GM10266 (cell line): Measurements from ENCODE around the gene WHRN.

ENCODE experiments used
- DNase-seq: peaks from one replicate; pipeline ENCODE4 v3.0.0; 2012; ENCODE audit errors: extremely low spot score
- TF ChIP-seq, protein P1 (sequence below): IDR thresholded peaks from 2 replicates; pipeline ENCODE4 v1.5.1; 2012; ENCODE audit warnings: mild to moderate bottlenecking, low read depth; ENCODE audit not compliant: control insufficient read depth, insufficient read depth; ENCODE audit errors: missing control alignments

The WHRN gene

DNA sequence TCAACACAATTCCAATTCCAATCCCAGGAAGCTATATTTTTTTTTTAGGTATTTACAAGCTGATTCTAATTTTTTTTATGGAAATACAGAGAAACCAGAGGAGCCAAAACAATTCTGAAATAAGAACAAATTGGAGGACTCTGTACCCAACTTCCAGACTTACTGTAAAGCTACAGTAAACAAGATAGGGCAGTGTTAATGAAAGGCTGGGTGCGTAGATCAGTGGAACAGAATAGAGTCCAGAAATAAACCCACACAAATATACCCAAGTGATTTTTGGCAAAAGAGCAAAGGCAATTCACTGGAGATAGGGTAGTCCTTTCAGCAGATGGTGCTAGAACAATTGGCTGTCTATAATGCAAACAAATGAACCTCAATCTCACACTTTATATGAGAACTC, 50.6 kb downstream of the WHRN start:
- TF ChIP-seq, protein P1, sequence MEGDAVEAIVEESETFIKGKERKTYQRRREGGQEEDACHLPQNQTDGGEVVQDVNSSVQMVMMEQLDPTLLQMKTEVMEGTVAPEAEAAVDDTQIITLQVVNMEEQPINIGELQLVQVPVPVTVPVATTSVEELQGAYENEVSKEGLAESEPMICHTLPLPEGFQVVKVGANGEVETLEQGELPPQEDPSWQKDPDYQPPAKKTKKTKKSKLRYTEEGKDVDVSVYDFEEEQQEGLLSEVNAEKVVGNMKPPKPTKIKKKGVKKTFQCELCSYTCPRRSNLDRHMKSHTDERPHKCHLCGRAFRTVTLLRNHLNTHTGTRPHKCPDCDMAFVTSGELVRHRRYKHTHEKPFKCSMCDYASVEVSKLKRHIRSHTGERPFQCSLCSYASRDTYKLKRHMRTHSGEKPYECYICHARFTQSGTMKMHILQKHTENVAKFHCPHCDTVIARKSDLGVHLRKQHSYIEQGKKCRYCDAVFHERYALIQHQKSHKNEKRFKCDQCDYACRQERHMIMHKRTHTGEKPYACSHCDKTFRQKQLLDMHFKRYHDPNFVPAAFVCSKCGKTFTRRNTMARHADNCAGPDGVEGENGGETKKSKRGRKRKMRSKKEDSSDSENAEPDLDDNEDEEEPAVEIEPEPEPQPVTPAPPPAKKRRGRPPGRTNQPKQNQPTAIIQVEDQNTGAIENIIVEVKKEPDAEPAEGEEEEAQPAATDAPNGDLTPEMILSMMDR = no peak

DNA sequence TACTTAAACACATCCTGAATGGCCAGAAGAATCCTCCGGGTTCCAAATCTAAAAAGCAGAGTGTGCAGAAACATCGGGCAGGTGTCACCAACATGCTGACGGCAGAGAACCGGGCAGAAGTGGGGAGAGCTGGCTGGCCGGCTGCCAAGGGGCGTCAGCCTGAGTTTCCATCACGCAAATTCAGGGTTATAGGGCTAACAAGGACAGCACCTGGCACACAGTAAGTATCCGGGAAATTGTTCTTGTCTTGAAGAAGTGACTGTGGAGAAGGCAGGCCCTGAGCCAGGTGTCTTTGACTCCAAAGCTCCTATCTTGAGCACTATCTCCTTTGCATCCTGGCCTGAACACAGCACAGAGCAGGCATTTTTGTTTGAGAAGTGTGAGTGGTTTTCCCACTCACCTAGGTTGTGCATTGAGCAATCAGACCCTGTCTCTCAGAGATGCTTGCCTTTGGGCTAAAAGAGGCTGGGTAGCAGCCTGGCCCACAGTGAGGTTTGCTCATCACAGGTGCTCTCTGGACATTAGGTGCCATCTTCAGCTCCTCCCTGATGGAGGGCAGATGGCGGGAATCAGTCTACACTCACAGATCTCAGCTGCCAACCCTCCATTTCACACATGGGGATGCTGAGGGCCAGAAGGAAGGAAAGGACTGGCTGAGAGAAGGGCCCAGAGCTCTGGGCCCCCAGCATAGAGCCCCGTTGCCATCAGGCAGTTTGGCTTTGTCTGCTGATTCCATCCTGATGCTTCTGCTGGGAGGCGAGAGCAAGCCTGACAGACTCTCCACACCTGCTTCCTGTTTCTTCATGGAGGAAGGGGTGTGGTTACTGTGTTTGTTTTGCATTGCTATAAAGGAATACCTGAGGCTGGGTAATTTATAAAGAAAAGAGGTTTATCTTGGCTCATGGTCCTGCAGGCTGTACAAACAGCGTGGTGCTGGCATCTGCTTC, 52.8 kb downstream of the WHRN start:
- TF ChIP-seq, protein P1 = no peak
- no peak for DNase-seq

More for the DNA sequence above, 50.6 kb downstream of the WHRN start:
- DNase-seq = no peak

DNA sequence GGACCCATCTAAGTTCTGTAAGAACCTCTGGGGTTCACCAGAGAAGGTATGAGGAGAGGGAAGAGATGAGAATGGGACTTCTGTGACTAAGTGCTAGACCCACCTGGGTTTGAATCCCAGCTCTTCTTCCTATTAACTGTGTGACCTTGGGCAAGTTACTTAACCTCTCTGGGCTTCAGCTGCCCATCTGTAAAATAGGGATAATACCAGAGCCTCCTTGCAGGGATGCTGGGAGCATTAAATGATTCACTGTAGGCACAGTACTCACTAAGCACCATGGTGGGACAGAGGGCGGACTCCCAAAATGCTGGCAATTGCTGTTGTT, 53.6 kb downstream of the WHRN start:
- TF ChIP-seq, protein P1 = no peak
- no peak for DNase-seq

DNA sequence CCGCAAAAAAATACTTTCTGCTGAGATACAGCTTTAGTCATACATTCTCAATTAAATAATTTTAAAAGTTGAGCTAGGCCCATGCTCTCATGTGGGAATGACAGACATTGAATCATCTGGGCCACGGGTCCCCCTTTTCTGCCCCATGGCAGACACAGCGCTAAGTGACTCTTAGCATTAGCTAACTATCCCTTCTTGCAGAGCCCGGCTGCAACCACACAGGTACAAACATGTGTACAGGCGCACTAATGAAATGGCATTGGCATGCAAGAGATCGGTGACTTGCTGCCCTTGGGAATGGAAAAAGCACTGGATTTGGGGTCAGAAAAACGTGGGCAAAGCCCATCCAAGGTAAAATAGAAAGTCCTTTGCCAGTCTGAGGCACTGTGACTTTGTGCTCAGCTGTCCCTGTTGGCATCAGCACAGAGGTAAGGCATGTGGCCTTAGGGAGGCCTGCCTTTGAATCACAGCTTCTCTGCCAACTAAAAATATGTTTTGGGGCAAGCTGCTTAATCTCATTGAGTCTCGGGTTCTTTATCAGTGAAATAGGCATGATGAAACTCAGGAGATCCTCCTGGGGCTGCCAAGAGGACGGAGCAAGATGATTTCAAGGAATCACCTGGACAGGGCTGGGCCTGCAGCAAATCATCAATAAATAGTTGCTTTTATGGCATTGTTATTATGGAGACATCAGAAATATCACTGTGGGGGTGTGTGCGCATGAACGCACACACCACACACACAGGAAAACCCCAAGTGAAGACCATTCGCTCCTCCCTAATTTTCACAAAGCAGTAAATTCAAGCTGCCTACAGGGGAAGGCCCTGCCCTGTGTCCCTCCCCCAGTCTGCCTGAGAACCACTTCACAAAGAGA, 54.2 kb downstream of the WHRN start:
- DNase-seq = peak; percentile 72
- TF ChIP-seq, protein P1 = no peak

DNA sequence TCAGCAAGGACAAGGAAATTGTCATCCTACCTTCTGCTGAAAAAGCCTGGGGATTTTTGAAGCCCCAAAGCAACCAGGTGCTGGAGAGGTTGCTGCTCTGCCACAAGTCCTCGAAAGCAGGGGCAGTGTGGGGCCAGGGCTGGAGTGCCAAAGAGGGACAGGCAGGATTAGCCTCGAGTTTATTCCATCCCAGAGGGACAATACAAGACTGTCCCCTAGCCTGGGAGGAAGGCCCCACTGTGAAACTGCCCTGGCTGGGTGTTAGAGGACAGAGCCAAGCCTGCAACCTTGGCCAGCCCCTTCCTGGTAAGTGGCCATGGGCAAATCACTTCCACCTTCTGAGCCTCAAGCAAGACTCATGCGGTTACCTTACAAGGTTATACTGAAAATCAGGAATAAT, 55.1 kb downstream of the WHRN start:
- TF ChIP-seq, protein P1 = no peak
- DNase-seq = no peak

DNA sequence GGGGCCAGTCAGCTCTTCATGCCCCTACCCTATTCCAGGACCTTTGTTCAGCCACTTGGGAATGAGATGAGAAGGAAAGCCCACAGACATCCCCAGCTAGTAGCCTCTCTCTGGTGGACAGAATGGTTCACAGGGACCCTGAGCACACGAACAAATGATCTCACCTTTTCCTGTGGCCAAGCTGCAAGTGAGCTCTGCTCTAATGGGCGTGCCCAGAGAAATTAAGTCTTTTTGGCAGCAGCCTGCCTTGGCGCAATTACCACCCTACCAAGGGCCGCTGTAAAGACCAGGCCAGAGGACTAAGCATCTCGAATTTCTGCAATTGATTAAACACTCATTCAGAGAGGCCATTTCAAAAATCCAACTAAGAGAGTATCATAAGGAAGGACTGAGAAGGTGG, 56.0 kb downstream of the WHRN start:
- TF ChIP-seq, protein P1 = no peak
- DNase-seq = no peak

DNA sequence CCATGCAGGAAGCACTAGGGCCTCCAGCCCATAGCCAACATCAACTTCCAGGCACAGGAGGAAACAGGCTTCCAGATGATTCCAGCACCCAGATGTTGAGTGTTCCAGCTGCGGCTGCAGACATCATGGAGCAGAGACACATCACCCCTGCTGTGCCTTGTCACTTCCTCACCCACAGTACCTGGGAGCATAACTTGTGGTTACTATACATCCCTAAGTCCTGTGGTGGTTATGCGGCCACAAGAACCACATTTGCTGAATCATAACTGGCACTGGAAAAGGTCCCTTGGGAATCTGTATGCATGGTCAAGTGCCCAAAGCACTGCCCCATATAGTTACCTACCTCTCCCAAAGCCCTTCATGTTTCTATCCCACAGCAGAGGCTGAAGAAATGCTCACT, 56.6 kb downstream of the WHRN start:
- no peak for DNase-seq
- TF ChIP-seq, protein P1 = no peak
